ENCODE data around the gene FYN. TPM values are rescaled to one million over a fixed set of nuclear protein-coding genes. Genes with fewer than 3 reads are reported as not detected.

FYN gene
- polyA plus RNA-seq, 3 donors, result 88.4 to 149 (median 114) TPM

DNA sequence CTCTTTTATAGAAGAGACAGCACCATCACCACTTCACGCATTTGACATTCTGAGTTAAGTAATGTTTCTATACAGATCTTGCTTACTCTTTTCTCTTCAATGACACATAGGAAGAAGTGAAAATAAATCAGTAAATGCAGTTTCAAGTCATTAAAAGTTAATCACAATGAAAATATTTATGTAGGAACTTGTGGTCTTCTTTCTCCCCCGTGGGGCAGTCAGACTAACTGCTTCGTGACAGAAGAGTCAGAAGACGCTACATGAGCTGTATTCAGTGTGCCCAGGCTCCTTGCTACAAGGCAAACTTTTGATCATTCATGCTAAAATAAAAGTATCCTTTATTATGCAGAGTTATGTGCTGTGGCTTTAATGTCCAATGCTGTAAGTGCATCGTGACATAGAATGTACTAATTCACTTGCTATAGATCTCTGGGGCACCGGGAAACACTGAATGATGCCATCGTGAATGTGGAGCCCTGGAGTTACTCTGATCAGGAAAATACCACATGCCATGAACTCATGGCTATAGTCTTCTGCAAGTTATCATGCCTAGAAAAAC, 149.8 kb downstream of the FYN start:
- TF ChIP-seq, protein P1, sequence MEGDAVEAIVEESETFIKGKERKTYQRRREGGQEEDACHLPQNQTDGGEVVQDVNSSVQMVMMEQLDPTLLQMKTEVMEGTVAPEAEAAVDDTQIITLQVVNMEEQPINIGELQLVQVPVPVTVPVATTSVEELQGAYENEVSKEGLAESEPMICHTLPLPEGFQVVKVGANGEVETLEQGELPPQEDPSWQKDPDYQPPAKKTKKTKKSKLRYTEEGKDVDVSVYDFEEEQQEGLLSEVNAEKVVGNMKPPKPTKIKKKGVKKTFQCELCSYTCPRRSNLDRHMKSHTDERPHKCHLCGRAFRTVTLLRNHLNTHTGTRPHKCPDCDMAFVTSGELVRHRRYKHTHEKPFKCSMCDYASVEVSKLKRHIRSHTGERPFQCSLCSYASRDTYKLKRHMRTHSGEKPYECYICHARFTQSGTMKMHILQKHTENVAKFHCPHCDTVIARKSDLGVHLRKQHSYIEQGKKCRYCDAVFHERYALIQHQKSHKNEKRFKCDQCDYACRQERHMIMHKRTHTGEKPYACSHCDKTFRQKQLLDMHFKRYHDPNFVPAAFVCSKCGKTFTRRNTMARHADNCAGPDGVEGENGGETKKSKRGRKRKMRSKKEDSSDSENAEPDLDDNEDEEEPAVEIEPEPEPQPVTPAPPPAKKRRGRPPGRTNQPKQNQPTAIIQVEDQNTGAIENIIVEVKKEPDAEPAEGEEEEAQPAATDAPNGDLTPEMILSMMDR (IDR thresholded peaks at IDR 0.05), result no peak
- H3K27ac ChIP-seq (ENCODE audit: low read depth in 1 of 2, low read length in 2 of 2), result no peak overlapping the region
- Mint-ChIP-seq H3K9me3 (peaks cover 0 to 2% (median 0%) of the 10 kb centered on the region in 7 donors), H3K27me3 (ENCODE audit: low read depth in 3 of 3) (no peaks in the 10 kb centered on the region), H3K36me3 (peaks cover 34 to 44% of the 10 kb centered on the region in 2 donors), H3K4me3 (no peak overlapping the region), H3K4me1 (peaks cover 42% of the 10 kb centered on the region), H3K27ac (no peak overlapping the region)
- no peak overlapping the region for H3K4me2 ChIP-seq (replicated peaks; ENCODE audit: extremely low read depth, low read length, poor library complexity, severe bottlenecking)
- no peaks in the 10 kb centered on the region for H3K9me3 ChIP-seq (replicated peaks in 1 of 2; ENCODE audit: control insufficient read depth in 1 of 2, insufficient read depth in 1 of 2, low read length in 2 of 2)
- peaks cover 99% of the 10 kb centered on the region for H4K20me1 ChIP-seq (ENCODE audit: insufficient read depth, low read length)
- peaks cover 33 to 37% of the 10 kb centered on the region in 2 donors for H3K4me1 ChIP-seq (ENCODE audit: control insufficient read depth in 1 of 2, insufficient read depth in 2 of 2, low read length in 2 of 2)
- WGBS (ENCODE audit: insufficient coverage), result 93% methylated on average over 3 of the region's 7 CpGs
- intact Hi-C loops (cut with micrococcal nuclease), result no loop called here
- H2AFZ ChIP-seq (ENCODE audit: insufficient read depth, low read depth, low read length, poor library complexity, severe bottlenecking), result no peak overlapping the region
- no peak overlapping the region for H3K4me3 ChIP-seq (replicated peaks in 1 of 3; ENCODE audit: low read depth in 2 of 3, low read length in 3 of 3)
- peaks cover 63% of the 10 kb centered on the region for H3K79me2 ChIP-seq (ENCODE audit: insufficient read depth, low read length)
- peaks cover 16 to 34% of the 10 kb centered on the region in 2 donors for H3K36me3 ChIP-seq (replicated peaks in 1 of 2; ENCODE audit: control insufficient read depth in 1 of 2, insufficient read depth in 2 of 2, low read length in 2 of 2)
- H3K9ac ChIP-seq (ENCODE audit: insufficient read depth, low read length, poor library complexity, severe bottlenecking), result no peak overlapping the region
- no peaks in the 10 kb centered on the region for H3K27me3 ChIP-seq (ENCODE audit: control insufficient read depth in 2 of 2, insufficient read depth in 2 of 2, low read length in 2 of 2)
- DNase-seq, result no peak

DNA sequence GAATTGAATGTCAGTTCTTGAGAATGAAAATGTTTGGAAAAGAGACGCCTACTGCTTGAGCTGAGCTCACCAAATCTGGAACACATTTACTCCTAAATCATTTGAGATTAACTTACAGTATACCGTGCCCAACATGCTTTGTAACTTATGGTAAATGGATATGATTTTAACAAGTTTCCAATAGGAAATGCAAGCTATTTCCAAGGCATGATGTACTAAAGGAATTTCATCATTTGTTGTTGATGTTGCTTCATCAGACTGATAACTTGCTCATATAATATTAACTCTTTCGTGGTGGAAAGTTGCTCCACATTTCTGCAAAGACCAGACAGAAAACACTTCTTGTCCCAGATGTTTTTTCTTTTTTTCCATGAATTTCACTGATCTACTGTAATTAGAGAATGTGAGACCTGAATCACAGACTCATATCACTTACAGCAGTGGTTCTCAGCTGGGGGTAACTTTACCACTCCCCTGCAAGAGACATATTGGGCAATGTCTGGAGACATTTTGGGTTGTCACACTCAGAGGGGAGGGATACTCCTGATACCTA, 151.0 kb downstream of the FYN start:
- peak overlapping the region; percentile 5 for H3K4me2 ChIP-seq (replicated peaks; ENCODE audit: extremely low read depth, low read length, poor library complexity, severe bottlenecking)
- H3K79me2 ChIP-seq (ENCODE audit: insufficient read depth, low read length), result peaks cover 51% of the 10 kb centered on the region
- Mint-ChIP-seq H3K4me1 (peaks cover 42% of the 10 kb centered on the region), H3K27me3 (ENCODE audit: low read depth in 3 of 3) (no peaks in the 10 kb centered on the region), H3K9me3 (peaks cover 0 to 2% (median 0%) of the 10 kb centered on the region in 7 donors), H3K27ac (peak overlapping the region in 3 of 7 donors; percentile 34 to 70 (median 38)), H3K4me3 (no peak overlapping the region), H3K36me3 (peaks cover 44 to 50% of the 10 kb centered on the region in 2 donors)
- intact Hi-C loops (cut with micrococcal nuclease), result no loop called here
- H3K36me3 ChIP-seq (replicated peaks in 1 of 2; ENCODE audit: control insufficient read depth in 1 of 2, insufficient read depth in 2 of 2, low read length in 2 of 2), result peaks cover 26 to 46% of the 10 kb centered on the region in 2 donors
- no CpG with 5 or more reads among the region's 3 CpGs for WGBS (ENCODE audit: insufficient coverage)
- H2AFZ ChIP-seq (ENCODE audit: insufficient read depth, low read depth, low read length, poor library complexity, severe bottlenecking), result no peak overlapping the region
- H3K27me3 ChIP-seq (ENCODE audit: control insufficient read depth in 2 of 2, insufficient read depth in 2 of 2, low read length in 2 of 2), result no peaks in the 10 kb centered on the region
- no peak overlapping the region for H3K4me3 ChIP-seq (replicated peaks in 1 of 3; ENCODE audit: low read depth in 2 of 3, low read length in 3 of 3)
- DNase-seq, result peak in 1 of 3 donors; percentile 39
- H3K9ac ChIP-seq (ENCODE audit: insufficient read depth, low read length, poor library complexity, severe bottlenecking), result no peak overlapping the region
- TF ChIP-seq, protein P1 (IDR thresholded peaks at IDR 0.05), result no peak
- no peaks in the 10 kb centered on the region for H3K9me3 ChIP-seq (replicated peaks in 1 of 2; ENCODE audit: control insufficient read depth in 1 of 2, insufficient read depth in 1 of 2, low read length in 2 of 2)
- peaks cover 99% of the 10 kb centered on the region for H4K20me1 ChIP-seq (ENCODE audit: insufficient read depth, low read length)
- peaks cover 33 to 37% of the 10 kb centered on the region in 2 donors for H3K4me1 ChIP-seq (ENCODE audit: control insufficient read depth in 1 of 2, insufficient read depth in 2 of 2, low read length in 2 of 2)
- H3K27ac ChIP-seq (ENCODE audit: low read depth in 1 of 2, low read length in 2 of 2), result peak overlapping the region in 1 of 2 donors; percentile 30

All from CD14-positive monocyte (primary cell).